ENCODE results near the gene RAB1B.

Gene RAB1B

GRCh38 chr11:66274219-66274618 is 5.8 kb downstream of the RAB1B start:
- TF ChIP-seq ZC3H10 (CRISPR knock-in tag; IDR thresholded peaks at IDR 0.05): no peak
- TF ChIP-seq ISL1 (CRISPR knock-in tag; IDR thresholded peaks at IDR 0.05): no peak
- no peak for TF ChIP-seq RARB (CRISPR knock-in tag; IDR thresholded peaks at IDR 0.05)
- TF ChIP-seq ESRRG (CRISPR knock-in tag; IDR thresholded peaks at IDR 0.05): no peak
- no peak for TF ChIP-seq GLIS3 (CRISPR knock-in tag; IDR thresholded peaks at IDR 0.05)
- TF ChIP-seq TSHZ2 (CRISPR knock-in tag; IDR thresholded peaks at IDR 0.05): no peak
- TF ChIP-seq, protein P1, sequence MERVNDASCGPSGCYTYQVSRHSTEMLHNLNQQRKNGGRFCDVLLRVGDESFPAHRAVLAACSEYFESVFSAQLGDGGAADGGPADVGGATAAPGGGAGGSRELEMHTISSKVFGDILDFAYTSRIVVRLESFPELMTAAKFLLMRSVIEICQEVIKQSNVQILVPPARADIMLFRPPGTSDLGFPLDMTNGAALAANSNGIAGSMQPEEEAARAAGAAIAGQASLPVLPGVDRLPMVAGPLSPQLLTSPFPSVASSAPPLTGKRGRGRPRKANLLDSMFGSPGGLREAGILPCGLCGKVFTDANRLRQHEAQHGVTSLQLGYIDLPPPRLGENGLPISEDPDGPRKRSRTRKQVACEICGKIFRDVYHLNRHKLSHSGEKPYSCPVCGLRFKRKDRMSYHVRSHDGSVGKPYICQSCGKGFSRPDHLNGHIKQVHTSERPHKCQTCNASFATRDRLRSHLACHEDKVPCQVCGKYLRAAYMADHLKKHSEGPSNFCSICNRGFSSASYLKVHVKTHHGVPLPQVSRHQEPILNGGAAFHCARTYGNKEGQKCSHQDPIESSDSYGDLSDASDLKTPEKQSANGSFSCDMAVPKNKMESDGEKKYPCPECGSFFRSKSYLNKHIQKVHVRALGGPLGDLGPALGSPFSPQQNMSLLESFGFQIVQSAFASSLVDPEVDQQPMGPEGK (CRISPR knock-in tag; IDR thresholded peaks at IDR 0.05; ENCODE audit: borderline replicate concordance): no peak
- TF ChIP-seq SNAI2 (CRISPR knock-in tag; IDR thresholded peaks at IDR 0.05): no peak
- TF ChIP-seq BACH2 (CRISPR knock-in tag; IDR thresholded peaks at IDR 0.05; ENCODE audit: borderline replicate concordance): no peak
- TF ChIP-seq CSRNP3 (CRISPR knock-in tag; IDR thresholded peaks at IDR 0.05): no peak
- no peak for TF ChIP-seq ZFP3 (CRISPR knock-in tag; IDR thresholded peaks at IDR 0.05)
- TF ChIP-seq ZNF70 (CRISPR knock-in tag; IDR thresholded peaks at IDR 0.05): no peak
- TF ChIP-seq TCF4 (CRISPR knock-in tag; IDR thresholded peaks at IDR 0.05; ENCODE audit: borderline replicate concordance): no peak
- TF ChIP-seq OSR1 (CRISPR knock-in tag; IDR thresholded peaks at IDR 0.05): no peak
- no peak for TF ChIP-seq TOX (CRISPR knock-in tag; IDR thresholded peaks at IDR 0.05; ENCODE audit: borderline replicate concordance)
- no peak for TF ChIP-seq ARNTL (CRISPR knock-in tag; IDR thresholded peaks at IDR 0.05; ENCODE audit: borderline replicate concordance, low read depth)
- TF ChIP-seq, protein P2, sequence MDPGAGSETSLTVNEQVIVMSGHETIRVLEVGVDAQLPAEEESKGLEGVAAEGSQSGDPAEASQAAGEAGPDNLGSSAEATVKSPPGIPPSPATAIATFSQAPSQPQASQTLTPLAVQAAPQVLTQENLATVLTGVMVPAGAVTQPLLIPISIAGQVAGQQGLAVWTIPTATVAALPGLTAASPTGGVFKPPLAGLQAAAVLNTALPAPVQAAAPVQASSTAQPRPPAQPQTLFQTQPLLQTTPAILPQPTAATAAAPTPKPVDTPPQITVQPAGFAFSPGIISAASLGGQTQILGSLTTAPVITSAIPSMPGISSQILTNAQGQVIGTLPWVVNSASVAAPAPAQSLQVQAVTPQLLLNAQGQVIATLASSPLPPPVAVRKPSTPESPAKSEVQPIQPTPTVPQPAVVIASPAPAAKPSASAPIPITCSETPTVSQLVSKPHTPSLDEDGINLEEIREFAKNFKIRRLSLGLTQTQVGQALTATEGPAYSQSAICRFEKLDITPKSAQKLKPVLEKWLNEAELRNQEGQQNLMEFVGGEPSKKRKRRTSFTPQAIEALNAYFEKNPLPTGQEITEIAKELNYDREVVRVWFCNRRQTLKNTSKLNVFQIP (CRISPR knock-in tag; IDR thresholded peaks at IDR 0.05; ENCODE audit: borderline replicate concordance, low read depth): no peak
- TF ChIP-seq ZFP30 (CRISPR knock-in tag; IDR thresholded peaks at IDR 0.05): no peak
- TF ChIP-seq CREB5 (CRISPR knock-in tag; IDR thresholded peaks at IDR 0.05; ENCODE audit: low read depth): no peak
- ATAC-seq: no peak

DNA sequence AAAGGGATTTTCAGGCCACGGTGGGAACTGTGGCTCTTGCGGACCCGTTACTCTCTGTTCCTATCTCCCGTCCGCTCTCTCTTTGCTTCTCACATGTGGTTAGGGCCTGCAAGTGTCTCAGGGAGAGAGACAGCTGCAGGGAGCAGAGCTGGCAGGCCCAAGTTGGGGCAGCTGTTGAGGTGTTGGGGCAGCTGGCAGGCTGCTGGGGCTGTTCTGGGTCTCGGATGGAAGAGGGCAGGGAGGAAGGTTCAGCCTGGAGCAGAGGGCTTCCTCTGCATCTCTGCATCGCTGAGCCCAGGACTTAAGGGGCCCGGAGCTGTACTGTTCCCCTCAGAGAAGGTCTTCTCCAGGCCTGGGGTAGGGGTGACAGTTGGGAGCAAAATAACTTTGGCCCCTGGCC is 7.0 kb downstream of the RAB1B start:
- no peak for ATAC-seq
- no peak for TF ChIP-seq ESRRG (CRISPR knock-in tag; IDR thresholded peaks at IDR 0.05)
- TF ChIP-seq BACH2 (CRISPR knock-in tag; IDR thresholded peaks at IDR 0.05; ENCODE audit: borderline replicate concordance): no peak
- TF ChIP-seq ZNF8 (CRISPR knock-in tag; IDR thresholded peaks at IDR 0.05): no peak
- TF ChIP-seq ZNF565 (CRISPR knock-in tag; conservative IDR thresholded peaks at IDR 0.05; ENCODE audit: low read depth): no peak
- TF ChIP-seq, protein P2 (CRISPR knock-in tag; IDR thresholded peaks at IDR 0.05; ENCODE audit: borderline replicate concordance, low read depth): no peak
- no peak for TF ChIP-seq ZNF70 (CRISPR knock-in tag; IDR thresholded peaks at IDR 0.05)
- no peak for TF ChIP-seq TCF4 (CRISPR knock-in tag; IDR thresholded peaks at IDR 0.05; ENCODE audit: borderline replicate concordance)
- no peak for TF ChIP-seq ZC3H10 (CRISPR knock-in tag; IDR thresholded peaks at IDR 0.05)
- TF ChIP-seq OSR1 (CRISPR knock-in tag; IDR thresholded peaks at IDR 0.05): no peak
- TF ChIP-seq SNAI2 (CRISPR knock-in tag; IDR thresholded peaks at IDR 0.05): no peak
- no peak for TF ChIP-seq ZFP3 (CRISPR knock-in tag; IDR thresholded peaks at IDR 0.05)
- no peak for TF ChIP-seq ISL1 (CRISPR knock-in tag; IDR thresholded peaks at IDR 0.05)
- TF ChIP-seq CSRNP3 (CRISPR knock-in tag; IDR thresholded peaks at IDR 0.05): no peak
- no peak for TF ChIP-seq ARNTL (CRISPR knock-in tag; IDR thresholded peaks at IDR 0.05; ENCODE audit: borderline replicate concordance, low read depth)
- no peak for TF ChIP-seq RARB (CRISPR knock-in tag; IDR thresholded peaks at IDR 0.05)
- TF ChIP-seq PPARA (CRISPR knock-in tag; IDR thresholded peaks at IDR 0.05; ENCODE audit: borderline replicate concordance): no peak
- TF ChIP-seq GLIS3 (CRISPR knock-in tag; IDR thresholded peaks at IDR 0.05): no peak
- TF ChIP-seq ZFP30 (CRISPR knock-in tag; IDR thresholded peaks at IDR 0.05): no peak
- no peak for TF ChIP-seq CREB5 (CRISPR knock-in tag; IDR thresholded peaks at IDR 0.05; ENCODE audit: low read depth)

Measured in SK-N-SH treated with all-trans-retinoic acid at 6 μM for 48 hours (cell line).